HG03045 (cell line): ENCODE data around the gene ZIC4.

ENCODE experiments used
- ATAC-seq: cut with Tn5 transposase; IDR thresholded peaks from one replicate; pipeline ENCODE4 v1.9.1; 2021; ENCODE audit warnings: mild to moderate bottlenecking, moderate library complexity; ENCODE audit not compliant: unreplicated experiment

Gene ZIC4

GRCh38 chr3:147407498-147408187 lies 1.3 kb upstream of the ZIC4 start:
- no peak for ATAC-seq

- no peak for ATAC-seq
Measured at GRCh38 chr3:147407114-147407497, 763 bp upstream of the ZIC4 start.

DNA sequence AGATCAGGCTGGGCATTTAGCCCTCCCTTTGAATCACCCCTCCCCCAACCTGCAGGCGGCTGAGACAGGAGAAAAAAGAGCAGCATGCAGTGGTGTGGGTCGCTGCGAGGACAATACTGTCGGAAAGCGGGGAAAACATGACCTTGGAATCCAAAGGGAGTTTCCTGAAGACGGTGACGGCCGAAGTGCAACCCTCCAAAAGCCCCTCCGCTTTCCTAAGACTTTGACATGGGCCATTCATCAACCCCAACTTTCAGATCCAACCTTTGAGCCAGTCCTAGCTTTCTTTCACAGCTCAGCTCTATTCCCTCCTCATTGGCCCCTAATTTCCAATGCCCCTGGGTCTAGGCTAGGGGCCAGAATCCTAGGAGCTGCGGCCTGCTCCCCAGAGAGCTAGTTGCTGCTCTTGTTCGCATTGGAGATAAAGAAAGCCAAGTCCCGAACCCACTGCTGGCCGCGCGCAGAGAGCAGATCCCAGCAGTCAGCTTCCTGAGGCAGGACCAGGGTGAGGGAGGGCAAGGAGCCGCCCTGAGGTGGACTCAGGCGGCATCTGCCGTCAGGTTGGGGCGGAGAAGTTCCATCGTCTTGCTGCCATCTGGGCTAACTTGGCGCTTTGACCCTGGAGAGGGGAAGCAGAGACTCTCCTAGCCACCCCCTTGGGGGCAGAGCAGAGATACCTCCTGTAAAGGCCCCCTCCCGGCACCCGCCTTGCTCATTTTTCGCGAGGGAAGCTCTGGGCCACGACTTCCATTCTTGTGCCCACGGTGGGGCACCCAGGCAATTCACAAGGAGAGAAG lies 914 bp downstream of the ZIC4 start:
- ATAC-seq = no peak

DNA sequence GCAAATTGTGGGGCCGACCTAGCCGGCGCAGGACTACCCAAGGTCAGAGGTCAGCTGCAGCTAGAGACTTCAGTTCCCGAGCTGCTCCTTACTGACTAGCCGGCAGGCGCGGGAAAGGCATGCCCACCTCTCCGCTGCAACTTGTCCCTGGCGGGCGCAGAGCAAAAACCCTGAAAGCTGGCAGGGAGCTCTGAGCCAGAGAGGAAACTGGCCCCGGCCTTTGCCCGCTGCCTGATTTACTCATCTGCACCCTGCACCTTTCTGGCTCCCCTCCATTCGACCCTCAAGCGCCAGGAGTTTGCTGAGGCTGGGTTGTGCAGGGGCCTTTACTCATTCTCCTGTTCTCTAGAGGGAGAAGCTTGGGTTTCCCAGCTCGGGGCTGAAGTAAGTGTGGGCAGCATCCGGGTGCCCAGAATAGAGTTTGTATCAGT lies 1.5 kb downstream of the ZIC4 start:
- no peak for ATAC-seq

DNA sequence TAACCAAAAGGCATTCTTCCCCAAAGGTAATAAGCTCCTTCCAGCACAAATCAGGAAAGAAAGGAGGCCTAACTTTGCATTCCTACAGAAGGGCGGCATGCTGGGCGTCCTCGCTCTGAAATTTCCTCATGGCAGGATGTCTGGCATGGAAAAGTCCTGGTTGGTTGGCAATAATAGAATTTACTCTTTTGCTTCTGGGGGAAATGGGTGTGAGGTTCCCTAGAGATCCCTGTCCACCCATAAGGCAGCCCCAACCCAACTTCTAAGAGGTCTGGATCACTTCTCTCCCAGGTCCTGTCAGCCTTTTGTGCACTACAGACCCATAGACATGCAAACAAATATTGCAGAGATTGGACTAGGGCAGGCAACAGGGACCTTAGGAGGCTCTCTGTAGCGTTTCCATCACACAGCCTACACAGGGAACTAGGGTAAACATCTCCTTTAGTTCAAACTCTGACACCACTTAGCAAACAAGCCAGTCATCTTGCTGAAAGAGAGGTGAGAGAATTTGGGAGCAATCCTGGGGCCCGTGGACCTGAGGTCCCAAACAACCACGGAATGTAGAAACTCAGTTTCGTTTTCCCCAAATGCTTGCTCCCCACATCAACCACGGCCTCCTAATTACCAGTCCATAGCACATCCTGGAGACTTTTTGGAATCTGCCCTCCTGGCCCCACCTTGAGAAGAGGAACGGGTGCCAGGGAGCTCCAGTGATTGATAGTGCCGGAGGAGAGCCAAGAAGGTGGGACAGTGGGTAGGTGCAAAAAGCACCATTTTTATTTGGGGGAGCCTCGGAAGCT lies 2.1 kb downstream of the ZIC4 start:
- ATAC-seq = no peak

DNA sequence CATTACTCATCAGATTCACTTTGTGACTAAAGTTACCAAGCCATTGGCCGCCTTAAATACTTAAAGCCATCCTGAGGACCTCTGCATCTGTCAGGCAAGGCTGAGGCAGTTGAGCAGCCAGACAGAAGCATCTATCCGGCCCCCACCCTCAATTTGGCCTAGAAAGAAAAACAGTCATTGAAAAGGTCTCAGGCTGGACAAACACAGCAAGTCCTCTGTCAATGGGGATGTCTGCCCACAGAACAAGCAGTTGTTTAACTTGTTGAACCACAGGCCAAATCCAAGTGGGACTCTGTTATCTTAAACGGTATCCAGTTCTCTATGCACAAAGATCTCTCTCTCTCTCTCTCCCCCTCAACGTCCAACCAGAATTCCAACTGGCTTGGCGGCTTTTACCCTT lies 2.8 kb downstream of the ZIC4 start:
- ATAC-seq = no peak

DNA sequence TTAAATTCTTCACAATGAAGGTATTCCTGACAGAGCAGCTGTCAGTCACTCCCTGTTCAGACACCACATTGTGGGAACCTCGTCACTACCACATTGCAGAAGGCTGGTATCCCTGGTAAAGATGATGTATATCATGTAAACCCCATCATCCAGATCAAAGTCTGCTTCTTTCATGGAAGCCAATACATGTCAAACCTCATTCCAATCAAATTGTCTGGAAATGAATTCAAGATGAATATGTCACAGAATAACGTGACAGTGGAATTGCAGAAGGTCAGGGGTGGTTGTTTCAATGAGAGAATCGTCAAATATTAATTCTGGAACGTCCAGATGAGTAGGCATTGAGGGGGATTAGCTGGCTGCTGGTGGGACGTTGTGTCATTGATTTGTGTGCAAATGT lies 4.2 kb downstream of the ZIC4 start:
- ATAC-seq = no peak

DNA sequence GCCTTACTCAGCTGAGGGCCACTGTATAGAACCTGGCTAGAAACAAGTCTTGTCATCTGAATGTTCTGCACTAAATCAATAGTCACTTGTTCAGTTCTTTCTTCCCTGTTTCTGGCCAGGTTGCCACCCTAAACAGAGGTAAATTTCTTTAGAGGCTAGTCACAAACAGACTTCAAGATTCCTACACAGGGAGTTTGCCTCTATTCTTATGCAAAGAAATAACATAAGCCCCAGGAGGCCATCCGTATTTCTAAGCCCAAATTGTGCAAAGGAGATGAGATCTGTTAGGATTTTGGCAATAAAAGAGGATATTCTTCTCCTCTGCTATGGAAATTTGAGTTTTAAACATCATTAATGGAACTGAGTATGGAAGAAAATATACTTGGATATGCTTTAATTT lies 4.9 kb downstream of the ZIC4 start:
- ATAC-seq = no peak

DNA sequence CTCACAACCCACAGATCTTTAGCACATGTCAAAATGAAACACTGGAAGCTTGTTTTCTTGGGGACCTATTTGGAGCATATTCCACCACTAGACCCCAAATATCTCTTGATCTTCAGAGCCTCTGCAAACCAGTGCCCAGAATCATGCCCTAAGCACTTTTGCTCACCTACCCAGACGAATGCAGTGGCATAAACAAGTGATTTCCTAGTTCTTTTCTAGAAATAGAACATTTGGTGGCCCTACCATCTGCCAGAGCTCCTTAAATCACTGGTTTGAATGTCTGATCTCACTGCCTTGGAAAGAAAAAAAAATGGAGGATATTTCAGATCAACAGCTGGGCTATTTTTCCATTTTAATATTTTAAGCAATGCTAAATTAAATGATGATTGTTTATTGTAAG lies 5.3 kb downstream of the ZIC4 start:
- ATAC-seq = no peak

GRCh38 chr3:147400111-147400510 lies 6.2 kb downstream of the ZIC4 start:
- ATAC-seq = no peak

- ATAC-seq = no peak
Measured at GRCh38 chr3:147398813-147399534, 7.4 kb downstream of the ZIC4 start.

DNA sequence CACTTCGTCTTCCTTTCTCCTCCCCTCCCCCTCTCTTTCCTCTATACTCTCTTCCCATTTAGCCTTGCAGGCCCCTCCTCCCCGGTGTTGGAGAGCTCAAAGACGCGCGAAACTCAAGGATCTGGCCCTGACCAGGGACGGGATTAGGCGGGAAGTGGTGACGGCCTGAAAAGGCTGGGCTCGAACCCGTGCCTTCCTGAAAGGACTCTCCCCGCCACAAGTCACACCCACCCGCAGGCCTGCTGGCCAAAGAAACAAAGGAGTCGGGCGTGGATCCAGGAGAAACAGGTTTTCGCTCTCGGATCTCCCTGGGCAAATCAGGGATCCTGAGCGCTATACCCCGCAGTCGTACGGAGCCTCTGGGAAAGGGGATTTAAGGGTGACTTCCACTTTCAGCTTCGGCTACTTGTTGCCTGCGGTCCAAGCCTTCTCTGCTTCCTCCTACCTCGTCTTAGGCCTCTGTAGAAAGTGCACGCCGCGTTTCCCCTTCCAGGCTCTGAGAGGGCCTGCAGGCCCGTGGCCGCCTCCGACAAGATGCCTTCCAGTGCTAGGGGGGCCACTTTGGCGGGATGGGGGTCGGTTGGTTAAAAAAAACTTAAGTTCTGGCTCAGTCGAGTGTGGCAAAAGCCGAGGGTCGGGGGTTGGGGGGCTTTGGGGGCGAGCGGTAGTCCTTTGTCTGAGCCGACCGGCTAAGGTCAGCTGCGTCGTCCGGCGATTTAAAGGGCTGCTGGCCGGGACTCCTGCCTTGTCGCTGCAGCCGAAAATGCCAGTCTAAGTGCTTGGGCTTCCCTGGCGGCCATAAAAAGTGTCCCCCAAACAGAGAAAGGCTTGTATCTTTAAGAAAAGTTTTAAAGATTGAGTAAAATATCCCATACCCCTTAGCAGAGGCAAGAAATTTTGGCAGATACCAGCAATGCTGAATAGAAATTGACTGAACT lies 8.2 kb downstream of the ZIC4 start:
- ATAC-seq = no peak

- ATAC-seq = no peak
Measured at GRCh38 chr3:147397155-147397874, 9.0 kb downstream of the ZIC4 start.

DNA sequence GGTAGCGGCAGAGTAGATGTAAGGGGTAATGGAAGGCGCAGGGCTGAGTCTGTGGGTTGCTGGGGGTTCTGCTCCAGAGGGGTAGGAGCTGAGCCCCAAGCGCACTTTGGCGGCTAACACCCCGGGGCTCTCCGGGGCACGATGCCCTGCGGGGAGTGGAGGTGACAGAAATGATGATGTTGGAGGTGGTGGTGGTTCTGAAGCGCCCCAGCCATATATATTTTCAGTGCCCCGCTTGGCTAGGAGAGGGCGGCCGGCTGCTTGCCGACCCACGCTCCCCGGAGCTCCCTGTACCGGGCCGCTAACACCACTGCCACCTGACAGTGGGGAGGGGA lies 9.7 kb downstream of the ZIC4 start:
- ATAC-seq = no peak

DNA sequence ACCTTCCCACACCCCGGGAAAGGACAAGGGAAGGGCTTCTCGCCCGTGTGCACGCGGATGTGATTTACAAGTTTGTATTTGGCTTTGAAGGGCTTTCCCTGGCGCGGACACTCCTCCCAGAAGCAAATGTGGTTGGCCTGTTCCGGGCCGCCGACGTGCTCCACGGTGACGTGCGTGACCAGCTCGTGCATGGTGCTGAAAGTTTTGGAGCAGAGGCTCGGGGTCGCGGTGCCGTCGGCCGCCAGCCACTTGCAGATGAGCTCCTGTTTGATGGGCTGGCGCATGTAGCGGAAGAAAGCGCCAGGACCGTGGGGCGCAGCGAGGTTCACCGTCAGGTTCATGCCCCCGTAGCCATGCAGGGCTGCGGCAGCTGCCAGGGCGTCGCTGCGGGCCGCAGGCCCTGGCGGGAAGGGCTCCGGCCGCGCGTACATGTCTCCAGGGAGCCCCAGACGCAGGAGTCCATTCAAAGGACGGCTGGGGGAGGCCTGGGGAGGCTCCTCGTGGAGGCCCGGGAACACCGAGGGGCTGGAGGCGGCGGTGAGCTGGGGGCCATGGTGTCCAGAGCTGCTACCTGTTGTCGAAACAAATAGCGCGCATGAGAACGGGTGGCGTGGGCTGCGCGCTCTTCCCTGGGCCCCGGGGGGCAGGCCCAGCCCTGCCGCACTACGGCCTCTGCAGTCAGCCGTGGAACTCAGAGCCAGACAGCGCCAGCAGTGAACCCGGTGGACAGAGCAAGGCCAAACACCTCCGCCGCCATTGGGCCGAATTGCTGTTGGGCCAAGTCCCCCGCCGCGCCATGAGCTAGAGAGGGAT lies 10.2 kb downstream of the ZIC4 start:
- ATAC-seq = no peak

- ATAC-seq = no peak
Measured at GRCh38 chr3:147394884-147395225, 11.5 kb downstream of the ZIC4 start.

DNA sequence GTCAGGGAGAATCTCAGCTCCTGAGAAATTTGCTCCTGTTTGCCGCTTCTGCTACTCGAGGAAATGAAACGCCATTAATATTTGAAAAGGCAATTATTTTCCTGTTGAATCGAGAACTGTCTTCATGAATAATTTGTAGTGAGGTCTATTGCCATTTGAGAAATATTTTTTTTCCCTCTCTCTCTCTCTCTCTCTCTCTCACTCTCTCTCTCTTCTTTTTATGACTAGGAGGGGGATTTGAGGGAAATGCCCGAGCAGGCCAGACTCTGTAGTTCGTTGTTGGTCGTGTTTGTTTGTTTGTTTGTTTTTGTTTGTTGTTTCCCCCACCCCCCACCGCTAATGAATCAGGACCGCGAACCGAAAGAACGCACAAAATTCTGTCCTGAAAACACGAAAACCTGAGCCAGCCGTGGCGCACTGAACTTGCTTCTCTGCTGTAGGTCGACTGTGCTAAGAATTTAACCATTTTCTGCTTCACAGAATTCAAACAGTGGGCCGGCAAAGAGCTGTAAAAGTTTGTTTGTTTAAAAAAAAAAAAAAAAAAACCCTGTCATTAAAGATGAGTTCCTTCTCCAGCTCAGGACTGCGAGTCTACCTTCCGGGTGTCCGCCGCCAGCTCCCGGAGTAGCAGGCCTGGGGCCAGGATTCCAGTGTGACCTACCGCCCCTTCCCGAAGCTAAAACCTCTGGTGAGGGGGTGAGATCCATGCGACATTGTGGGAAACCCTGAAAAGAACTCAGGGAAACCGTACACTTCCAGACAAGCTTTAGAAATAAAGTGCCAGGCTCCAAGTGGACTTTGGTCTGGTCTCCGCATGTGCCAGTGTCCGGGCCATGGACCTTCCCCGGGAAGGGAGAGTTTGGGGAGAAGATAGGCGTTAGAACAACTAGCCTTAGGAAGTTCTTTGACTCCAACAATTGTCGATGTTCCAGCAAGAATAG lies 12.1 kb downstream of the ZIC4 start:
- ATAC-seq = no peak
